IPS-NIHi7 (cell line): Measurements from ENCODE around the gene NFATC1.

ENCODE experiments used
- DNase-seq: peaks from one replicate; pipeline ENCODE4 v3.0.0; 2012; ENCODE audit warnings: mixed read lengths; ENCODE audit errors: extremely low spot score

NFATC1 gene

GRCh38 chr18:79440316-79441110 lies 44.8 kb downstream of the NFATC1 start:
- no peak for DNase-seq

GRCh38 chr18:79441420-79441819 lies 45.7 kb downstream of the NFATC1 start:
- DNase-seq: no peak

GRCh38 chr18:79442508-79443221 lies 46.9 kb downstream of the NFATC1 start:
- DNase-seq: no peak

- no peak for DNase-seq
Measured at GRCh38 chr18:79445221-79445620, 49.5 kb downstream of the NFATC1 start.

GRCh38 chr18:79445696-79446561 lies 50.2 kb downstream of the NFATC1 start:
- no peak for DNase-seq

- no peak for DNase-seq
Measured at GRCh38 chr18:79446931-79447330, 51.2 kb downstream of the NFATC1 start.

- no peak for DNase-seq
Measured at GRCh38 chr18:79447703-79448367, 52.1 kb downstream of the NFATC1 start.

GRCh38 chr18:79448621-79449020 lies 52.9 kb downstream of the NFATC1 start:
- no peak for DNase-seq

- DNase-seq: no peak
Measured at GRCh38 chr18:79449551-79450288, 54.0 kb downstream of the NFATC1 start.

- DNase-seq: no peak
Measured at GRCh38 chr18:79450289-79451080, 54.8 kb downstream of the NFATC1 start.

GRCh38 chr18:79451237-79452125 lies 55.8 kb downstream of the NFATC1 start:
- DNase-seq: no peak

GRCh38 chr18:79452190-79452990 lies 56.7 kb downstream of the NFATC1 start:
- DNase-seq: no peak

- DNase-seq: no peak
Measured at GRCh38 chr18:79452991-79453645, 57.4 kb downstream of the NFATC1 start.

- DNase-seq: no peak
Measured at GRCh38 chr18:79453816-79454735, 58.3 kb downstream of the NFATC1 start.

GRCh38 chr18:79455261-79455660 lies 59.5 kb downstream of the NFATC1 start:
- DNase-seq: no peak

- no peak for DNase-seq
Measured at GRCh38 chr18:79456105-79456980, 60.6 kb downstream of the NFATC1 start.
